Right renal cortex interstitium (tissue), 3 donors: Measurements from ENCODE around the gene NRP1. TPM values are rescaled to one million over a fixed set of nuclear protein-coding genes. Genes with fewer than 3 reads are reported as not detected.

Experiments used
- DNase-seq, 3 donors: peaks; one replicate each; pipeline ENCODE4 v3.0.0-alpha.2; 2013; ENCODE audit warnings: low read depth in 3 of 3, low spot score in 2 of 3
- polyA plus RNA-seq, 3 donors: library from polyadenylated mRNA; unstranded; fragments of 120-200 nt; gene quantifications; one replicate each; pipeline ENCODE4 v1.2.1, GENCODE V29; 2013; ENCODE audit not compliant: insufficient read length in 3 of 3

NRP1 gene
- polyA plus RNA-seq, 3 donors, result 141 to 165 (median 160) TPM

DNA sequence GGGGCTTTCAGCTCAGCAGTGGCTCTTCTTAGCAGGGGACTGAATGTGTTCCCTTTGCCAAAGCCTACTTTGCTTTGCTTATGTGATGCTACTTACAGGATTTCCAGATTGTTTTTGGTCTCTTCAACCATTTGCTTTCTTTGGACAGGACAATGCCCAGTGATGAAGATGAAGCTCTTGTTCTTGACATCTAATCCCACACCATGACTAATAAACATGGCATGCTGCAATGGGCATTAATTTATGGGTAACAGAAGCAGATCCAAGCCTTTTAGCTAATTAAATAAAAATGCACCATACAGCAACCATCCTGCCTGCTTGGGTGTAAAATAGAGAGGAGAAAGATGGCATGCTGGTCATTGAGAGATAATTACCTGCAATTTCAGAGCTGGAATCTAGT is 200.9 kb downstream of the NRP1 start:
- no peak for DNase-seq

DNA sequence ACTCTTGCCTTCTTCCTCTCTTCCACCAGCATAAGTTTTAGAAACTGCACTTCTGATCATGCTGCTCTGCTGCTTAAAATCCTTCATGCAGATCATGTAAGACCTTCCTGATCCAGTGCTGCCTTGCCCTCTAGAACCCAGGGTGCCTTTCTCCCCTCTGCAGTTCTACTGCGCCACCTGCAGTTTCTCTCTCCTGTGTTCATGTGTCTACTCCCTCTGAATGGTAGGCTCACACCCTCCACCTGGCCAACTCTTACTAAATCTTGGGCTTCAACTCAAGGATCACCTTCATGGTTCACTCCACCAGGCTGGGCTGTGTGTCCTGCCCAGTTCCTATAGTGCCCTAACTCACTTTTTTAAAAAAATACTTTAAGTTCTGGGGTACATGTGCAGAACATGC is 201.8 kb downstream of the NRP1 start:
- DNase-seq, result no peak

DNA sequence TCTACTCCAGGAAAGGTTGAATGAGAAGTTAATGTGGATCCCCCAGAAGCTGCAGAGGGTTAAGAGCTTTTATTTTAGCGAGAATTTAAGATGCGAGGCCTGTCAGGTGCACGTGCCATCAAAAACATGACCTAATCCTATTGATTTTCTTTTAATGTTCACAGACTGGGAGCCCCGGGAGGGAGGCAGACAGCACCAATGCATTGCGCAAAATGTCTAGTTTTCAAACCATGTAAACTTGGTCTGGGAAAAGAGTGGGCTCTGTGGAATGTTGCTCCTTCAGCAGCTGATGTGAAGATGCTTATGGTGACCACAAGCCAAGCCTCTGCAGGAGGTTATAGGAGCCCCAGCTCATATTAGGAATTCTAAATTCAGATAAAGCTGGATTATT is 204.5 kb downstream of the NRP1 start:
- no peak for DNase-seq

- no peak for DNase-seq
Observed at GRCh38 chr10:33129141-33129995, 205.1 kb downstream of the NRP1 start.

DNA sequence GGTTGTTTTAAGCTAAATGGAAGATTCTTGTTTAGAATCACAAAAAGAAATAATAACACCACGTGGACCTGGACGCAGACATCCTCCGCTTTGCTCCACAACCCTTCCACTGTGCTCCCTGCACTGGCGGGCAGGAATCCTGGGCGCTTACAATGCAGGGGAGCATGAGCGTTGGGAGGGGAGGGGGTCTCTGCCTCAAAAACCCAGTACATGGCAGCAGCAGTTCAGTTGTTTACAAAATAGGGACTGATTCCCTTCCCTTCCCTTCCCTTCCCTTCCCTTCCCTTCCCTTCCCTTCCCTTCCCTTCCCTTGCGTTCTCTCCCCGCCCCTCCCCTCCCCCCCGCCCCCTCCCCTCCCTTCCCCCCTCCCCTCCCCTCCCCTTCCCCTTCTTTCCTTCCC is 206.8 kb downstream of the NRP1 start:
- DNase-seq, result no peak
